Glutamatergic neuron (in vitro differentiated cells): ENCODE data around the gene NFATC2. TPM values are rescaled to one million over a fixed set of nuclear protein-coding genes. Genes with fewer than 3 reads are reported as not detected.

Experiments used
- DNase-seq: peaks from one replicate; pipeline ENCODE4 v3.0.0; 2022
- H3K27ac Mint-ChIP-seq: one replicate; pipeline ENCODE4 v1.8.0; 2020; ENCODE audit warnings: mild to moderate bottlenecking, mixed read lengths, inconsistent platforms; ENCODE audit not compliant: unreplicated experiment
- H3K27me3 Mint-ChIP-seq: one replicate; pipeline ENCODE4 v1.8.0; 2020; ENCODE audit warnings: mild to moderate bottlenecking, moderate library complexity, mixed read lengths, inconsistent platforms; ENCODE audit not compliant: unreplicated experiment
- H3K36me3 Mint-ChIP-seq: one replicate; pipeline ENCODE4 v1.8.0; 2020; ENCODE audit warnings: mild to moderate bottlenecking, mixed read lengths, inconsistent platforms; ENCODE audit not compliant: unreplicated experiment
- H3K4me1 Mint-ChIP-seq: one replicate; pipeline ENCODE4 v1.8.0; 2020; ENCODE audit warnings: mild to moderate bottlenecking, low read depth, mixed read lengths, inconsistent platforms; ENCODE audit not compliant: unreplicated experiment
- H3K4me3 Mint-ChIP-seq: one replicate; pipeline ENCODE4 v1.8.0; 2020; ENCODE audit warnings: mild to moderate bottlenecking, mixed read lengths, inconsistent platforms; ENCODE audit not compliant: unreplicated experiment
- H3K9me3 Mint-ChIP-seq: one replicate; pipeline ENCODE4 v1.8.0; 2020; ENCODE audit warnings: mild to moderate bottlenecking, moderate library complexity, mixed read lengths, inconsistent platforms; ENCODE audit not compliant: unreplicated experiment
- total RNA-seq: library from RNA; stranded (reverse); fragmentation: NEBNext Ultra II Directional; extraction: Animal tissue kit (Norgen Biotek cat#: 25700); gene quantifications from one replicate; pipeline ENCODE4 v1.2.1, GENCODE V29; 2021; ENCODE audit not compliant: unreplicated experiment
- TF ChIP-seq, protein P1 (sequence below): fragments of 200-600 bp; sonication (generic); IDR thresholded peaks from one replicate; pipeline ENCODE4 v1.5.0; 2021; ENCODE audit not compliant: partially characterized antibody, unreplicated experiment

NFATC2 gene
- total RNA-seq, 1 donor from 2014 or later = not detected

DNA sequence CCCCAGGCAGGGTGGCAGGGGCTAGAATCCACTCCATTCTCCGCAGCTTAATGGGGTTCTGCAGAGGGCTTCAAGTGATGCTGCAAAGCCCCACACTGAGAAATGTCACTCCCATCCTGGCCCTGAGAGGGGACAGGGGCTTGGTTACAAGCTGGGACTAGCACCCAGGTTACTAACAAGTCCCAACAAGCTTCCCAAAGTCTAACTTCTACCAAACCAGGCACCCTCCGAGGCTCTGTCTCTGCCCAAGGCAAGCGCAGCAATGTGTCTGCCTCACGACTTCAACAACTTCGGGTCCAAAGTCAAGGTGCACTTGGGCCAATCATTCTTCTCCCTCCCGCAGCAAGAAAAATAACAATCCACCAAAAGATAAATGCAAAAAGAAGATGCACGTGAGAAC lies 45.6 kb downstream of the NFATC2 start:
- H3K4me1 Mint-ChIP-seq = peaks cover 7% of the 10 kb centered on the region
- peaks cover 4% of the 10 kb centered on the region for H3K27me3 Mint-ChIP-seq
- no peak for DNase-seq
- H3K27ac Mint-ChIP-seq = no peak overlapping the region
- no peaks in the 10 kb centered on the region for H3K36me3 Mint-ChIP-seq
- no peak overlapping the region for H3K4me3 Mint-ChIP-seq
- TF ChIP-seq, protein P1, sequence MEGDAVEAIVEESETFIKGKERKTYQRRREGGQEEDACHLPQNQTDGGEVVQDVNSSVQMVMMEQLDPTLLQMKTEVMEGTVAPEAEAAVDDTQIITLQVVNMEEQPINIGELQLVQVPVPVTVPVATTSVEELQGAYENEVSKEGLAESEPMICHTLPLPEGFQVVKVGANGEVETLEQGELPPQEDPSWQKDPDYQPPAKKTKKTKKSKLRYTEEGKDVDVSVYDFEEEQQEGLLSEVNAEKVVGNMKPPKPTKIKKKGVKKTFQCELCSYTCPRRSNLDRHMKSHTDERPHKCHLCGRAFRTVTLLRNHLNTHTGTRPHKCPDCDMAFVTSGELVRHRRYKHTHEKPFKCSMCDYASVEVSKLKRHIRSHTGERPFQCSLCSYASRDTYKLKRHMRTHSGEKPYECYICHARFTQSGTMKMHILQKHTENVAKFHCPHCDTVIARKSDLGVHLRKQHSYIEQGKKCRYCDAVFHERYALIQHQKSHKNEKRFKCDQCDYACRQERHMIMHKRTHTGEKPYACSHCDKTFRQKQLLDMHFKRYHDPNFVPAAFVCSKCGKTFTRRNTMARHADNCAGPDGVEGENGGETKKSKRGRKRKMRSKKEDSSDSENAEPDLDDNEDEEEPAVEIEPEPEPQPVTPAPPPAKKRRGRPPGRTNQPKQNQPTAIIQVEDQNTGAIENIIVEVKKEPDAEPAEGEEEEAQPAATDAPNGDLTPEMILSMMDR = no peak
- peaks cover 6% of the 10 kb centered on the region for H3K9me3 Mint-ChIP-seq

DNA sequence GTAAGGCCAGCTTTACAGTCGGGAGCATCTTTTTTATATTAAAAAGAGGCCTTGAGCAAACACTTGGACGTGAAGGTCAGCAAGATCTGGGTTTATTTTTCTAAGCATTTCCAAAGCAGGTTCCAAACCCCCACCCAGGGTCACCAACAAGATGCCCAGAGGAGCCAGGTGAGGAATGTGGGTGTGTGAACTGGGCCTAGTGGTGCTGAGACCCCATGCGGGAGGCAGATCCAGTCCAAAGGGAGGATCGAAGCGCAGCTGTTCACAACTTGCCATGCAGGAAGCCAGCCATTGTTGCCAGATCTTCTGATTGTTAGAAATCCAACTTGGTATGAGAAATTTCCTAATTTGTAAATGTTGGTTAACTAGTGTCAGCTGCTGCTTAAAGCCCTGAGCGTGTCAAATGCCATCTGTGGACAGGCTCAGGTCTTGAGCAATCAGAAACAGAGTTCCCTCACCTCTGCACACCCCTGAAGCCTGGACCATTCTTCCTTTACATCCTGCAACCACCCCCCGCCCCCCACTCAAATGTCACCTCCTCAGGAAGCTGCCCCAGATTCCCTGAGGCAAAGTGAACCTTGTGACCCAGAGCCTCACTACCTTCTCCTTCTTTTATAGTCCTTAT lies 46.5 kb downstream of the NFATC2 start:
- H3K27me3 Mint-ChIP-seq = peaks cover 4% of the 10 kb centered on the region
- DNase-seq = no peak
- H3K4me3 Mint-ChIP-seq = no peak overlapping the region
- TF ChIP-seq, protein P1 = no peak
- no peak overlapping the region for H3K27ac Mint-ChIP-seq
- H3K4me1 Mint-ChIP-seq = peaks cover 14% of the 10 kb centered on the region
- H3K36me3 Mint-ChIP-seq = no peaks in the 10 kb centered on the region
- peaks cover 4% of the 10 kb centered on the region for H3K9me3 Mint-ChIP-seq

DNA sequence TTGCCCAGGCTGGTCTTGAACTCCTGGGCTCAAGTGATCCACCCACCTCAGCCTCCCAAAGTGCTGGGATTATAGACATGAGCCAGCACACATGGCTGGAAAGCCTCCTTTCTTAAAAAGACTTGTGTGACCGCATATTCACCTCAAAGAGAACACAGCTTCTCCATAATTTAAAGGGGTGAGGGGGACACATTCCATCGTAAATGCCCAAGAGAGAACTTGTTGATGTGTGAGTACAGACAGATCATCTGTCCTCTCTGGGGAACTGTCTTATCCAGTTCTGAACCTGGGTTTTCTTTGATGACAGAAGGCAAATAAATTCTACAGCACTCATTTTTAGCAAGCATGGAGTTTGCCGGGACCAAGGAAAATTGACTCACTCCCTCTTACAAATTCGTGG lies 47.2 kb downstream of the NFATC2 start:
- Mint-ChIP-seq H3K4me1 (peaks cover 16% of the 10 kb centered on the region), H3K36me3 (no peaks in the 10 kb centered on the region), H3K27ac (no peak overlapping the region), H3K4me3 (no peak overlapping the region), H3K27me3 (peaks cover 6% of the 10 kb centered on the region), H3K9me3 (peaks cover 4% of the 10 kb centered on the region)
- TF ChIP-seq, protein P1 = no peak
- no peak for DNase-seq

DNA sequence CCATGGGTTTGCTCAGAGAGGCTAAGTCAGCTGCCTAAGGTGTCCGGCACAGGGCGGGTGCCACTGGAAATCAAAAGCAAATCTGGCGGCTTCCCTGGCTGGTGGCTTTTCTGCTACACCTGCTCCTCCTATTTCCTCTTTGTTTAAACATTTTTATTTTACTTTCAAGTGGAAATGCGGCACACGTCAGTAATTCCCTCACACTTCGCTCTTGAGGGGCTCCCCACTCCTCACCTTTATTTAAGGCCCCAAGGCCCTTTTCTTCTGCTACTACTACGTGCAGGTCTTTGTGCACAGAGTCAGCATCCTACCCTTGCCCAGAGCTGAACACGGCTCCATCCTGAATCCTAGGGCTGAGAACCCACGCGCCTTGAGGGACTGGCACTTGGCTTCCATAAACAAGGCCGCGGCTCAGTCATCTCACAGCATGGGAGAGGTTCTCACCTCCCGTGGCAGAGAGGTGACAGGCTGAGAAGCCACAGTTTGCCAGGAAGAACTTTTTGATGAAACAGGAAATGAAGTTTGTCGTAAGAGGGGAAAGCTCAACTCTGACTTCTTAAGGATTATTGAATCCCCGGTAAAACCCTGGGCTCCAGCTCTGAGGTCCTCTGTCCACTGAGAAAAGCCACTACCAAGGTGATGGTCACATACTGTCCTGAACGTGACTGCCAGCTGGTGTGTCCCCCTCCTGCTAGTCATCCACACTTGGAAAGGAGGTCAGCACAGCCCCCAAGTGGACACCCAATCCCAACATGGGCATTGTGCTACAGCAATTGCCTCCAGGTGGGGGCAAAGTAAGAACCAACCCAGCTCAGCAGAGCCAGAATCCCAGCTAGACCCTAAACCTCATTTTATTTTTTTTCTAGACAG lies 48.0 kb downstream of the NFATC2 start:
- TF ChIP-seq, protein P1 = no peak
- no peak for DNase-seq
- peaks cover 16% of the 10 kb centered on the region for H3K4me1 Mint-ChIP-seq
- no peak overlapping the region for H3K4me3 Mint-ChIP-seq
- H3K27me3 Mint-ChIP-seq = peaks cover 6% of the 10 kb centered on the region
- H3K27ac Mint-ChIP-seq = no peak overlapping the region
- H3K9me3 Mint-ChIP-seq = peaks cover 4% of the 10 kb centered on the region
- no peaks in the 10 kb centered on the region for H3K36me3 Mint-ChIP-seq

DNA sequence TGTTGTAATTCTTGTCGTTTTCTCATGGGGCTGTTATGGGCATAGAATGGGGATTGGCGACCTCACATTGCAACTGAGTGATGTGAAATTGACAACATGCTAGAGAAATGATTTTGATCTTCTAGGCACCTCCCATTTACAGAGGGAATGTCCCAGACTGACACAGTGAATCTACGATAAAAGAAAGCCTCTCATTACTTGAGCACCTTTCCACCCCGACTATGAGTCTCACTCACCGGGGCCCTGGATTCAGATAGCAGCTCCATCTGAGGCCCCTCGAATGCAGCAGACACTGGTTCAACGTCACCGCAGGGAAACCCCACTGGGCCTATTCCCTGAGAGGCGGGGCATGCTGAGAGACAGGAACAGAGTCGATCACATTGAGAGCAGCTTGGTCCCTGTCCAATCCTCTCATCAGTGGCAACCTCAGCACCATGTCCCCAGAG lies 49.1 kb downstream of the NFATC2 start:
- Mint-ChIP-seq H3K27me3 (peaks cover 6% of the 10 kb centered on the region), H3K4me3 (no peak overlapping the region), H3K9me3 (peaks cover 4% of the 10 kb centered on the region), H3K36me3 (no peaks in the 10 kb centered on the region), H3K27ac (no peak overlapping the region), H3K4me1 (peaks cover 16% of the 10 kb centered on the region)
- TF ChIP-seq, protein P1 = no peak
- no peak for DNase-seq
